A673 (cell line): ENCODE measurements around the gene SPTLC2. TPM values are rescaled to one million over a fixed set of nuclear protein-coding genes. Genes with fewer than 3 reads are reported as not detected.

Experiments used
- BruUV-seq: library from RNA; stranded (reverse); fragments of 400-500 nt; replicated peaks from 2 replicates; lab custom pipeline; 2021; lab: Mats Ljungman, UMichigan
- CTCF ChIA-PET: fragments of 300-600 bp; sonication (Branson Sonifier 250); formaldehyde crosslinking; loops from one replicate; lab custom pipeline; 2022; ENCODE audit warnings: antibody characterized with exemption; lab: Charles Lee
- POLR2A ChIA-PET: fragments of 300-600 bp; sonication (Branson Sonifier 250); formaldehyde crosslinking; loops from one replicate; lab custom pipeline; 2022; ENCODE audit warnings: antibody characterized with exemption; ENCODE audit not compliant: low non-redundant PET; lab: Charles Lee
- DNase-seq: peaks from one replicate; pipeline ENCODE4 v3.0.0-alpha.2; 2015; ENCODE audit warnings: low spot score
- H3K27ac ChIP-seq: fragments of 200-600 bp; sonication (generic); 2 replicates; pipeline ENCODE4 v1.5.1; 2016; ENCODE audit warnings: mixed run types, low read depth, mild to moderate bottlenecking, mixed read lengths, antibody characterized with exemption, low read length; ENCODE audit not compliant: poor library complexity, severe bottlenecking
- H3K27me3 ChIP-seq: fragments of 200-600 bp; sonication (generic); replicated peaks from 2 replicates; pipeline ENCODE4 v1.6.1; 2017; ENCODE audit warnings: mixed run types, low read depth, mild to moderate bottlenecking, mixed read lengths, antibody characterized with exemption, low read length; ENCODE audit not compliant: insufficient read depth, poor library complexity
- H3K36me3 ChIP-seq: fragments of 200-600 bp; sonication (generic); 2 replicates; pipeline ENCODE4 v1.6.1; 2016; ENCODE audit warnings: mixed run types, mild to moderate bottlenecking, mixed read lengths, antibody characterized with exemption, low read length; ENCODE audit not compliant: insufficient read depth, poor library complexity, severe bottlenecking
- H3K4me1 ChIP-seq: fragments of 200-600 bp; sonication (generic); 2 replicates; pipeline ENCODE4 v1.6.1; 2017; ENCODE audit warnings: mixed run types, mild to moderate bottlenecking, mixed read lengths, antibody characterized with exemption, low read length; ENCODE audit not compliant: insufficient read depth, poor library complexity, severe bottlenecking
- H3K4me3 ChIP-seq: fragments of 200-600 bp; sonication (generic); 2 replicates; pipeline ENCODE4 v1.5.1; 2016; ENCODE audit warnings: low read depth, mixed run types, mild to moderate bottlenecking, mixed read lengths, low read length; ENCODE audit not compliant: poor library complexity, severe bottlenecking
- H3K9me3 ChIP-seq: fragments of 200-600 bp; sonication (generic); 2 replicates; pipeline ENCODE4 v1.6.1; 2016; ENCODE audit warnings: mixed run types, low read depth, mild to moderate bottlenecking, mixed read lengths, antibody characterized with exemption, low read length; ENCODE audit not compliant: poor library complexity, severe bottlenecking
- EZH2 ChIP-seq: fragments of 200-600 bp; sonication (generic); IDR thresholded peaks from 2 replicates; pipeline ENCODE4 v1.6.1; 2017; ENCODE audit warnings: borderline replicate concordance, low read depth, mild to moderate bottlenecking, mixed read lengths, antibody characterized with exemption, low read length; ENCODE audit not compliant: poor library complexity, severe bottlenecking
- intact Hi-C: fragments of 100-400 bp; cut with micrococcal nuclease; formaldehyde crosslinking; loops from one replicate; pipeline ENCODE4 v1.10.0; 2022; ENCODE audit not compliant: unreplicated experiment
- total RNA-seq: library from RNA; stranded (reverse); gene quantifications from 2 replicates; pipeline ENCODE4 v1.2.3, GENCODE V29; 2021
- TF ChIP-seq, protein P1 (sequence below): fragments of 300-800, 200-600 bp; sonication (generic); conservative IDR thresholded peaks from 2 replicates; pipeline ENCODE4 v1.5.1; 2017; ENCODE audit warnings: low read depth, mild to moderate bottlenecking, antibody characterized with exemption, low read length, moderate library complexity, mixed read lengths

Gene SPTLC2
- total RNA-seq, 1 experiment from 2014 or later: 17.3 TPM

DNA sequence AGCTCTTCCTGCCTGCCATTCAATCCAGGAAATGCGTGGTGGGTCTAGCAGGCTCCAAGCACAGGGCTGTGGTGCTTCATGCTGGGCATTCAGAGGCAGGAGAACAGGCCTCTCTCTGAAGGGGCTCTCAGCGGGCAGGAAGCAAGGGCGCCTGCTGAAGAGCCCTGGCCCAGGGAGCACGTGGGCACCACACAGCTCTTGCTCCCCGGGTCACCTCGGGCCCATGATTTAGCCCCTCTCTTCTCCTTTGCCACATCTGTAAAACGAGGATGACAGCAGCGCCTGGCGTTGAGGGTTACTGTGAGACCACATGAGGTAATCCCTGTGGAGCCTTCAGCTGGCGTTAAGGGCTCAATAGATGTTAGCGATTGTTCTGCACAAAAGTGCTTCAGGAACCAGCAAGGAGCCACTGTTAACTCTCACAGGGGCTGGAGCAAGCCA, 37.6 kb upstream of the SPTLC2 start:
- ChIA-PET CTCF (interaction anchor here (0.5 kb wide), 1 partner anchor 98 kb away, joined by 4 read pairs; no protein-coding TSS in a partner anchor), POLR2A (no interaction called here)
- Histone ChIP-seq H3K36me3 (no peaks in the 10 kb centered on the region), H3K27ac (no peak overlapping the region), H3K9me3 (no peaks in the 10 kb centered on the region), H3K4me1 (peaks cover 6% of the 10 kb centered on the region), H3K27me3 (no peaks in the 10 kb centered on the region), H3K4me3 (no peak overlapping the region)
- intact Hi-C loops: no loop called here
- no peak for TF ChIP-seq EZH2
- peak; percentile 25 for DNase-seq
- BruUV-seq: no TSS peak

DNA sequence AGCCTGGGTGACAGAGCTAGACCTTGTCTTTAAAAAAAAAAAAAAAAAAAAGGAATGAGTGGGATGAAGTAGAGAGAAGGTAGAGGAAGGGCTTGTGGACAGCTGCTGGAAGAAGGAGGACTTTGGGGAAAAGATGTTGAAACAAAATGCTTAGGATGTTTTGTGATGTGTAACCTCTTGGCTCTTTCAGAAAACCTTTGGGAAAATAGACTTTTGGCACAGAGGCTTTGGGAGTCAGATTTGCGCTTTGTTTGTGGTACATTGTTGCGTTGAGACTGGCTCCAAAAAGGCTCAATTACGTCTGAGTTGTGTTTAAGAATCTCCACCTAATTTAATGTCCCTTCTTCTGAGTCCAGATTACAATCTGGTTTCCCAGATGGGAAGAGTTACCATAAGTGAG, 32.9 kb upstream of the SPTLC2 start:
- H3K27ac ChIP-seq: no peak overlapping the region
- no peaks in the 10 kb centered on the region for H3K9me3 ChIP-seq
- no peak for TF ChIP-seq EZH2
- TF ChIP-seq, protein P1, sequence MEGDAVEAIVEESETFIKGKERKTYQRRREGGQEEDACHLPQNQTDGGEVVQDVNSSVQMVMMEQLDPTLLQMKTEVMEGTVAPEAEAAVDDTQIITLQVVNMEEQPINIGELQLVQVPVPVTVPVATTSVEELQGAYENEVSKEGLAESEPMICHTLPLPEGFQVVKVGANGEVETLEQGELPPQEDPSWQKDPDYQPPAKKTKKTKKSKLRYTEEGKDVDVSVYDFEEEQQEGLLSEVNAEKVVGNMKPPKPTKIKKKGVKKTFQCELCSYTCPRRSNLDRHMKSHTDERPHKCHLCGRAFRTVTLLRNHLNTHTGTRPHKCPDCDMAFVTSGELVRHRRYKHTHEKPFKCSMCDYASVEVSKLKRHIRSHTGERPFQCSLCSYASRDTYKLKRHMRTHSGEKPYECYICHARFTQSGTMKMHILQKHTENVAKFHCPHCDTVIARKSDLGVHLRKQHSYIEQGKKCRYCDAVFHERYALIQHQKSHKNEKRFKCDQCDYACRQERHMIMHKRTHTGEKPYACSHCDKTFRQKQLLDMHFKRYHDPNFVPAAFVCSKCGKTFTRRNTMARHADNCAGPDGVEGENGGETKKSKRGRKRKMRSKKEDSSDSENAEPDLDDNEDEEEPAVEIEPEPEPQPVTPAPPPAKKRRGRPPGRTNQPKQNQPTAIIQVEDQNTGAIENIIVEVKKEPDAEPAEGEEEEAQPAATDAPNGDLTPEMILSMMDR: no peak
- DNase-seq: no peak
- no TSS peak for BruUV-seq
- POLR2A ChIA-PET: interaction anchor here (0.6 kb wide), 1 partner anchor 29 kb away, joined by 6 read pairs; no protein-coding TSS in a partner anchor
- H3K27me3 ChIP-seq: no peaks in the 10 kb centered on the region
- no peaks in the 10 kb centered on the region for H3K36me3 ChIP-seq
- CTCF ChIA-PET: interaction anchor here (0.7 kb wide), 1 partner anchor 1976 kb away, joined by 3 read pairs; no protein-coding TSS in a partner anchor
- H3K4me3 ChIP-seq: no peak overlapping the region
- peaks cover 6% of the 10 kb centered on the region for H3K4me1 ChIP-seq
- intact Hi-C loops: no loop called here

DNA sequence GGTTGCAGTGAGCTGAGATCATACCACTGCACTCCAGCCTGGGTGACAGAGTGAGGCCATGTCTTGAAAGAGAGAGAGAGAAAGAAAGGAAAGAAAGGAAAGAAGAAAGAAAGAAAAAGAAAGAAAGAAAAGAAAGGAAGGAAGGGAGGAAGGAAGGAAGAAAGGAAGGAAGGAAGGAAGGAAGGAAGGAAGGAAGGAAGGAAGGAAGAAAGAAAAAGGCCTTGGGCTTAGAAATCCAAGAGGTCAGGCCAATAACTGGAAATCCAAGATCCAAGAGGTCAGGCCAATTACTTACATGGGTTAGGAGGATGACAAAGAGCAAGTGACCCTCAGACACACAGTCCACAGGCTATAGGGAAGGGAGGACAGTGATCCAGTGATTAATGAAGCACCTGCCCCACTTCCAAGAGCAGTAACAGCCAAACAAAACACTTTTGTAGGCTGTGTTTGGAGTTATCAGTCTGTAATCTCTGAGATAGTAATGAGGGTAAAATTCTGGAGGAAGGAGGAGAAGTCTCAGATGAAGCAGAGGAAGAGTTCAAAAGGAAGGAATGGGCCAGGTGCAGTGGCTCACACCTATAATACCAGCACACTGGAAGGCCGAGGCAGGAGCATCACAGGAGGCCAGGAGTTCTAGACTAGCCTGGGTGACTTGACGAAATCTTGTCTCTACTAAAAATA, 32.2 kb upstream of the SPTLC2 start:
- H3K27me3 ChIP-seq: no peaks in the 10 kb centered on the region
- H3K4me3 ChIP-seq: no peak overlapping the region
- TF ChIP-seq, protein P1: no peak
- no peak for TF ChIP-seq EZH2
- no TSS peak for BruUV-seq
- intact Hi-C loops: no loop called here
- POLR2A ChIA-PET: interaction anchor here (0.6 kb wide), 1 partner anchor 30 kb away, joined by 6 read pairs; no protein-coding TSS in a partner anchor
- no peak overlapping the region for H3K27ac ChIP-seq
- CTCF ChIA-PET: no interaction called here
- DNase-seq: no peak
- no peaks in the 10 kb centered on the region for H3K36me3 ChIP-seq
- H3K9me3 ChIP-seq: no peaks in the 10 kb centered on the region
- H3K4me1 ChIP-seq: peaks cover under 1% of the 10 kb centered on the region
